Smooth muscle cell (in vitro differentiated cells): ENCODE measurements around the gene ZFYVE28. TPM values are rescaled to one million over a fixed set of nuclear protein-coding genes. Genes with fewer than 3 reads are reported as not detected.

Experiments
- DNase-seq: peaks from one replicate; lab custom pipeline; 2025; ENCODE audit not compliant: unreplicated experiment; lab: John Stamatoyannopoulos, UW
- H2AFZ ChIP-seq: fragments of 200-600 bp; sonication (generic); 2 replicates; pipeline ENCODE4 v1.6.0; 2016; ENCODE audit warnings: antibody characterized with exemption, low read depth, mild to moderate bottlenecking
- H3F3A ChIP-seq: fragments of 200-600 bp; sonication (generic); 2 replicates; pipeline ENCODE4 v1.6.0; 2017; ENCODE audit warnings: antibody characterized with exemption, low read depth
- H3K27ac ChIP-seq: fragments of 200-600 bp; sonication (generic); 2 replicates; pipeline ENCODE4 v1.5.1; 2016; ENCODE audit warnings: low read depth, mild to moderate bottlenecking
- H3K27me3 ChIP-seq: fragments of 200-600 bp; sonication (generic); 2 replicates; pipeline ENCODE4 v1.6.1; 2016; ENCODE audit warnings: low read depth, mild to moderate bottlenecking
- H3K36me3 ChIP-seq: fragments of 200-600 bp; sonication (generic); 2 replicates; pipeline ENCODE4 v1.5.1; 2016; ENCODE audit warnings: low read depth
- H3K4me1 ChIP-seq: fragments of 200-600 bp; sonication (generic); 2 replicates; pipeline ENCODE4 v1.5.1; 2016; ENCODE audit warnings: low read depth
- H3K4me2 ChIP-seq: fragments of 200-600 bp; sonication (generic); 2 replicates; pipeline ENCODE4 v1.6.0; 2016; ENCODE audit warnings: mild to moderate bottlenecking
- H3K4me3 ChIP-seq: fragments of 200-600 bp; sonication (generic); 2 replicates; pipeline ENCODE4 v1.5.1; 2016; ENCODE audit warnings: mild to moderate bottlenecking
- H3K79me2 ChIP-seq: fragments of 200-600 bp; sonication (generic); 2 replicates; pipeline ENCODE4 v1.6.0; 2016; ENCODE audit warnings: low read depth, mild to moderate bottlenecking
- H3K9ac ChIP-seq: fragments of 200-600 bp; sonication (generic); 2 replicates; pipeline ENCODE4 v1.6.0; 2016; ENCODE audit warnings: low read depth
- H3K9me3 ChIP-seq: fragments of 200-600 bp; sonication (generic); replicated peaks from 2 replicates; pipeline ENCODE4 v1.5.1; 2016; ENCODE audit warnings: low read depth
- H4K20me1 ChIP-seq: fragments of 200-600 bp; sonication (generic); 2 replicates; pipeline ENCODE4 v1.6.0; 2016; ENCODE audit warnings: low read depth
- CTCF ChIP-seq: fragments of 200-600 bp; sonication (generic); IDR thresholded peaks from 2 replicates; pipeline ENCODE4 v1.5.1; 2017; ENCODE audit warnings: borderline replicate concordance, mild to moderate bottlenecking, antibody characterized with exemption; ENCODE audit not compliant: insufficient read depth, poor library complexity, severe bottlenecking
- WGBS: methylation state at CpG from one replicate; pipeline ENCODE4 v1.1.7; 2016; ENCODE audit warnings: low lambda C conversion rate; 5-methylcytosine and 5-hydroxymethylcytosine counted together
- polyA plus RNA-seq: library from polyadenylated mRNA; unstranded; fragments of >200 nt; fragmentation: Nextera tagmentation; extraction: Ambion mirVana; gene quantifications from 2 replicates; pipeline ENCODE4 v1.2.1, GENCODE V29; 2016
- total RNA-seq: library from RNA; depleted of rRNA; stranded (reverse); fragments of >200 nt; gene quantifications from 2 replicates; pipeline ENCODE4 v1.2.3, GENCODE V29; 2014

The ZFYVE28 gene
- total and polyA plus RNA-seq, 2 experiments from 2014 or later = 0.22 TPM; not detected in 1

DNA sequence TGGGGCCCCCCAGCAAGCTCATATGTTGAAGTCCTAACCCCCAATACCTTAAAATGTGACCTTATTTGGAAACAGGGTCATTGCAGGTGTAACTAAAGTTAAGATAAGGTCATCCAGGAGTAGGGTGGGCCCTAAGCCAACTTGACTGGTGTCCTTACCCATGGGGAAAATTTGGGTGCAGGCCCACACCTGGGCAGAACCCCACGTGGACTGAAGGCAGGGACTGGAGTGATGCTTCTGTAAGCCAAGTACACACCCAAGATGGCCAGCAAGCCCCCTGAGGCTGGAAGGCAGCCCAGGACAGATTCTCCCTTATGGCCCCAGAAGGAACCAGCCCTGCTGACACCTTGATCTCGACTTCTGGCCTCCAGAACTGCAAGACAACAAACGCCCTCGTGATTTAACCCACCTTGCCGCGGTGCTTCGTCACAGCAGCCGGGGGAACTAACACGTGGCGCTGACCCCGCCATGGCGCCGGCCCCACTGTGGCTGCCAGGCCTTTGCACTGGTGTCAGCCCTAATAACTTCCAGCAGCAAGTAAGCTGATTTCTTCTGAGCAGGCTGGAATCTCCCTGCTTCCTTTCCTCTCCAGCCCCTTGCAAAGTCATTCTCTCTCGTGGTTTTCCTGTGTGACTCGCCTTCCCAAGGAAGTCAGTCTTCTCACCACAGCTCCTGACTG, 133.4 kb downstream of the ZFYVE28 start:
- H3K9me3 ChIP-seq = no peaks in the 10 kb centered on the region
- H3K9ac ChIP-seq = no peak overlapping the region
- H3K4me1 ChIP-seq = peaks cover 8% of the 10 kb centered on the region
- H3K36me3 ChIP-seq = no peaks in the 10 kb centered on the region
- no peak for DNase-seq
- no peaks in the 10 kb centered on the region for H4K20me1 ChIP-seq
- no peak for TF ChIP-seq CTCF
- no peaks in the 10 kb centered on the region for H3F3A ChIP-seq
- no peak overlapping the region for H3K27ac ChIP-seq
- no peak overlapping the region for H3K4me2 ChIP-seq
- no peaks in the 10 kb centered on the region for H3K27me3 ChIP-seq
- 78% methylated on average over 15 of the region's 15 CpGs for WGBS
- H3K79me2 ChIP-seq = no peaks in the 10 kb centered on the region
- no peak overlapping the region for H3K4me3 ChIP-seq
- no peak overlapping the region for H2AFZ ChIP-seq

DNA sequence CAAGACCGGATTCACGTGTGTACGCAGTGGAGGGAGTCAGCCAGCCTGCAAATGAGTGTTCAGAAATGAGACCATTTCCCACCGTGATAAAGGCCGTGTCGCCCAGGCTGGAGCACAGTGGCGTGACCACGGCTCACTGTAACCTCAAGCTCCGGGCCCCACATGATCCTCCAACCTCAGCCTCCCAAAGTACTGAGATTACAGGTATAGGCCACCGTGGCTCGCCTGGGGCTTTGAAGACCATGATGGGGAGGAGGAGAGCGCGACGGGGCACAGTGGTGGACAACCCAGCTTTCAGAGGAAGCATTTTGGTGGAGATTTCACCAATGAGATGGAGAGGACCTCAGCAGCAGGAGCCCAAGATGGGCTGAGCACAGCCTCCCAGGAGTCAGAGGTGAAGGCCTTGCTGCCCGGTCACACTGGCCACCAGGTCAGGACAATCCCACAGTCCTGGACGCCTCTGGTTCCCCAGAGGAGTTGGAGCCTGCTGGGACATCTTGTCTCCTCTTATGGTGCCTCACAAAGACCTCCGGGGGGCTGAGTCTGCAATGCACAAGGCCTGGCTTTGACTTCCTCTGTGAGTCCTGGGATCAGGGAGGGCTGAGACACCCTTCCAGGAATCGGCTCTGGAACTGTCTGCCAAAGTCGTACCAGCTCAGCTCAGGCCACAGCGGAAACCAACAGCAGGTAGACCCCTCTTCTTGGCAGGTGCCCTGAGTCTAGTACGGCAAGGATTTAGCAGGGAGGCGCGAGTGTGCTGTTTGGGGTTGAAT, 134.1 kb downstream of the ZFYVE28 start:
- TF ChIP-seq CTCF = no peak

GRCh38 chr4:2283199-2283711, 135.2 kb downstream of the ZFYVE28 start:
- no peaks in the 10 kb centered on the region for H3K36me3 ChIP-seq
- no peak overlapping the region for H3K4me2 ChIP-seq
- no peak overlapping the region for H3K27ac ChIP-seq
- H3K9ac ChIP-seq = no peak overlapping the region
- no peaks in the 10 kb centered on the region for H3K27me3 ChIP-seq
- no peaks in the 10 kb centered on the region for H3K79me2 ChIP-seq
- peaks cover 8% of the 10 kb centered on the region for H3K4me1 ChIP-seq
- WGBS = 92% methylated on average over 2 of the region's 3 CpGs
- no peak for DNase-seq
- H3K4me3 ChIP-seq = no peak overlapping the region
- no peaks in the 10 kb centered on the region for H3F3A ChIP-seq
- no peak for TF ChIP-seq CTCF
- no peaks in the 10 kb centered on the region for H4K20me1 ChIP-seq
- no peaks in the 10 kb centered on the region for H3K9me3 ChIP-seq
- no peak overlapping the region for H2AFZ ChIP-seq

More for the DNA sequence above, 134.1 kb downstream of the ZFYVE28 start:
- no peak overlapping the region for H3K4me2 ChIP-seq
- H3K9ac ChIP-seq = no peak overlapping the region
- H3K27ac ChIP-seq = no peak overlapping the region
- no peaks in the 10 kb centered on the region for H4K20me1 ChIP-seq
- H3K79me2 ChIP-seq = no peaks in the 10 kb centered on the region
- no peak overlapping the region for H2AFZ ChIP-seq
- no peak for DNase-seq
- no peaks in the 10 kb centered on the region for H3K36me3 ChIP-seq
- no peaks in the 10 kb centered on the region for H3K9me3 ChIP-seq
- no peak overlapping the region for H3K4me3 ChIP-seq
- WGBS = 97% methylated on average over 23 of the region's 23 CpGs
- H3K27me3 ChIP-seq = no peaks in the 10 kb centered on the region
- H3K4me1 ChIP-seq = peaks cover 8% of the 10 kb centered on the region
- H3F3A ChIP-seq = no peaks in the 10 kb centered on the region
